ENCODE data around the gene EPHB2. TPM values are rescaled to one million over a fixed set of nuclear protein-coding genes. Genes with fewer than 3 reads are reported as not detected.
"Not testable (repeated sequence)": the region's sequence is repeated elsewhere in the genome, so short reads cannot be mapped to it uniquely, and the experiment has no call there.

Gene EPHB2
- total RNA-seq, 1 experiment from 2014 or later: 39.3 TPM

DNA sequence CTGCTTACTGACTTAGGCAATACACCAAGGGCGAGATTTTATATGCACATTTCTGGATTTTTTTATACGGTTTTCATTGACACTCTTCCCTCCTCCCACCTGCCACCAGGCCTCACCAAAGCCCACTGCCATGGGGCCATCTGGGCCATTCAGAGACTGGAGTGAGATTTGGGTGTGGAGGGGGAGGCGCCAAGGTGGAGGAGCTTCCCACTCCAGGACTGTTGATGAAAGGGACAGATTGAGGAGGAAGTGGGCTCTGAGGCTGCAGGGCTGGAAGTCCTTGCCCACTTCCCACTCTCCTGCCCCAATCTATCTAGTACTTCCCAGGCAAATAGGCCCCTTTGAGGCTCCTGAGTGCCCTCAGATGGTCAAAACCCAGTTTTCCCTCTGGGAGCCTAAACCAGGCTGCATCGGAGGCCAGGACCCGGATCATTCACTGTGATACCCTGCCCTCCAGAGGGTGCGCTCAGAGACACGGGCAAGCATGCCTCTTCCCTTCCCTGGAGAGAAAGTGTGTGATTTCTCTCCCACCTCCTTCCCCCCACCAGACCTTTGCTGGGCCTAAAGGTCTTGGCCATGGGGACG, 204.1 kb downstream of the EPHB2 start:
- DNase-seq (ENCODE audit: low spot score): no peak

DNA sequence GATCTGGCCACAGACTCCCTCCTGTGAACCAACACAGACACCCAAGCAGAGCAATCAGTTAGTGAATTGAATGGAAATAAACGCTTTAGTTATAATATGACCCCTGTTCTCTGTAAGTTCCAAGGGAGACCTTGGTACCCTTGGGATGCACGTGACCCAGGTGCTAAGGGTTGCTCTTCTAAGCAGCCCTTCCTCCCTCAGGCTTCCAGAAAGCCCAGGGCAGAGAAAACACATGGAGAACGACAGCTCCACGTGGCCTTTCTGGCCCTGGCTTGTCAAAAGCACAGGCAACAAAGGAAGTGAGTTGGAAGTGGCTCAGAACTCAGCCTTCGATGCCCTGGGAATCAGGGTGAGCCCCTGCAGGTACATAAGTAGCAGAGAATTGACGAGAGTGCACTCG, 204.6 kb downstream of the EPHB2 start:
- no peak for DNase-seq (ENCODE audit: low spot score)

DNA sequence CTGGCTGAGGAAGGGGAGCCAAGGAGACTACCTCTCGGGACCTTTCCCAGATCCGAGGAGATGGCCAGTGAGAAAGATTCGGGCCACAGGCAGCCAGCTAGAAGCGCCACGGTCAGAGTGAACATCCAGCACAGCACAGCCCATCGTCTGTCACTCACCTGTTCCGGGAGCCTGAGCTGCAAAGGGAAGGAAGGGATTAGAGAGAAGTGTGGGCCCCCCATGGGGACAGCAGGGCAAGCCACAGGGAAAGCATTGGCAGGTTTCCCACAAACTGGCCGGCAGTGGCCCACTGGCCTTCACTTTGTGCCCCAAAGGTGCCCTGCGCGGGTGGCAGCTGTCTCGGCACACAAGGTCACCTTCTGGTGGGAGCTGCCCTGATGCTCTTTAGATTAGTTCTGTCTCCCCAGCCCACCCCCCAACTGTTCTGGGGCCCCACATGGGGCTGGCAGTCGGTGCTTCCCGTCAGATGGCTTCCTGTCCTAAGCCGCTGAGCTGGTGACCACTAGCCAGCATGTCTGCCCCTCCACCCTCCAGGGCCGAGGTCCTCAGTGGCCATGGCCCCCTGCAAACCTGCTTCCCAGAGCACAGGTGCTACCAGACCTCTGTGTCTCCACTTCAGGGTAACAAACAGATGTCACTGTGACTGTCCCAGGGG, 205.3 kb downstream of the EPHB2 start:
- DNase-seq (ENCODE audit: low spot score): peak; percentile 10

DNA sequence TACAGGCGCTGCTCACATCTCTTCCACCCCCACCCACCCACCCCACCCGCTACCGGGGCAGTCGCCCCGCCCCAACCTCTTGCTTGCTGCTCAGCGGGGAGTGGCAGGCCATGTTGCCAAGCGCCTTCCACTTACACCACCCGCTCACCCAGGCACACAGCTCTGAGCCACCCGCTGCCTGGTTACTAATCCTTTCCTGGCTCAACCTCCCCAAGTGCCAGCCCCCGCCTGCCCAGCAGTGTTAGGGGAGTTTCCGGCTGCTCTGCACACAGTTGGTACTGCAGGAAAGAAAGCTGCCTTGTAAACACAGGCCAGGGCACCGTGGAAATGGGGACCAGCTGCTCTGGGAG, 205.8 kb downstream of the EPHB2 start:
- peak; percentile 33 for DNase-seq (ENCODE audit: low spot score)

DNA sequence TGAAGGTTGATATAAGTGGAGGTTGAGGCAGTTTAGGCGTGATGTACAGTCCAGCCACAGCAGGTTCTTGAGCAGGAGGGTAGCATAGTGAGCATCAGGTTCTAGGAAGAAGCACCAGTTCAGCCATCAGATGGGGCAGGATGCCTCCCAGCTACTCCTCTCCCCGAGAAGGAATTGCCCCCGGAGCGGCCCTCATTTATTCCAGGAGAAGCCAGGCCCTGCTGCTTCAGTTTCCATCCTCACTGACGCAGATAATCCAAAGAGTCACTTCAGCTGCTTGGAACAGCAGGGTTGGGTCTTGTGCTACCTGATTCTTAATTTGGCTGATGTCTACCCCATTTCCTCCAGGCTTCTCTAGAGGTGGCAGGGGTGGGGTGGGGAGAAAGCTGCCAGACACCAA, 207.3 kb downstream of the EPHB2 start:
- DNase-seq (ENCODE audit: low spot score): no peak

DNA sequence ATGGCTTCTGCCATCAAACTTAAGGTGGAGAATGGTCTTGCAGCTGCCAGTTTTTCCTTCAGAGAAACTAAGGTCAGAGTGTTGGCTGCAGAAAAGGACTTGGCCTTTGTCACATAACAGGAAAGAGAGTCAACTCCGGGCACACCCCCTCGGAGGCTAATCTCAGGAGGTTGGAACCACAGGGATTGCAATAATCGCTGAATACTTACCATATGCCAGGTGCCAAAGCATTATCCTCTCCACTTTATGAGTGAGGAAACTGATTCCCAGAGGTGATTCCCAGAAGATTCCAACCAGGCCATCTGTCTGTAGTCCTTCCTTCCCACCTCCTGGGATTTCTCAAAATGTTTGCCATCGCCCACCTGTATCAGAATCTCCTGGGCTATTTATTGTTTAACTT, 208.0 kb downstream of the EPHB2 start:
- no peak for DNase-seq (ENCODE audit: low spot score)

DNA sequence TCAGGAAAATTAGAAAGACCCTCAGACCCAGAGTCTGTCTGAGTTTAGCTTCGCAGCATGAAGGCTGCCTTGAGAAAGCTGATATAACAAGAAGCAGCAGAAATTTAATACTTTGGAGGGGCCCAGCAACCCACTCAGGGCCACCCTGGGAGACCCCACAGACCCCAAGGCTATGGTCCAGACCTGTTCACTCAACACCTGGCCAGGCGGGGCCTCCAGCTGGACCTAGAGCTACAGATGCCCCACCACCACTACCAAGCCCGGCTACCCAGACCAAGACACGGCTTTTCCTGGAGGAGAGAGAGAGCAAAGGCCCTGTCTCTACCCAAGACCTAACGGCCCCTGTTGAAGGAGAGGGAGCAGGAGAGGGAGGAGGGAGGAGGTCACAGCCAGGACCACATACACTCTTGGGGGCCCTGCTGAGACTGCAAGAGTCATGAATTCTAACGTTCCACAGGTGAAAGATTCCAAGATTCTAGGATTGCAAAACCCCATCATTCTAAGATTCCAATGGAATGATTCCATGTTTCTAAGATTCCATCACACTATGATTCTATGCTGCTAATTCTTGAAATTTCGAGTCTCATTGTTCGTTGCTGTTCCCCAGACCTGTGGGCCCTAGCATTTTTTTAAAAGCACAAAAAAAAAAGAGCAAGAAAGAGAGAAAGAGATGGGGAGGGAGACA, 208.8 kb downstream of the EPHB2 start:
- no peak for DNase-seq (ENCODE audit: low spot score)

DNA sequence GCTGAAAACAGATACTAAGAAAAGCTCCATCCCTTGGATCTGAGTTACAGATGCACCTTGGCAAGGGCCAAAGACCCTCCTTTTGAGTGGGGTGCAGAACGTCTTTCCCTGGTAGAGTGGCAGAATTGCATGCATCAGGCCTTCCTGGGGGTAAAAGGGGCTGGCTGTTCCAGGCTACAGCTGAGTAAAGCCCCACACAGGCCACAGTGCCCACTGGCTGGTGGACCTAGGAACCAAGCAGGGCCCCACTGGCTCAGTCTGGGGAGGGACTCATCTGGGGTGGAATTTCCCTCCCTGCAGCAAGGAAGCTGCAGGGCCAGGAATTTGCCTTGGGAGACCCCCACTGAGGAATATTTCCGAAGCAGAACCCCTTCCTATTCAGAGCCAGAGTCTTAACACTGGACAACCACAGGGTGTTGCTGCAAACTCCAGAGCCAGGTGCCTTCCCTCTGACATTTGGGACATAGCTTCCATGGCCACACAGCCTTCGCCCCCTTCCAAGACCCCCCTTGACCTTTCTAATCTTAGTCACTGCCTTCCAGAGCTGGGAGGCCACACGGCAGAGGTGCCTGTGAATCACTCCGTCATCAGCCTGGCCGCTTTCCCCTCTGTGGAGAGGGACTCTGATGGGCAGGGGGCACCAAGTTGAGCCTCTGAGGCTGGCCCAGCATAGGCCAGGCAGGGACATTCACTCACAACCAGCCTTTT, 209.5 kb downstream of the EPHB2 start:
- no peak for DNase-seq (ENCODE audit: low spot score)

DNA sequence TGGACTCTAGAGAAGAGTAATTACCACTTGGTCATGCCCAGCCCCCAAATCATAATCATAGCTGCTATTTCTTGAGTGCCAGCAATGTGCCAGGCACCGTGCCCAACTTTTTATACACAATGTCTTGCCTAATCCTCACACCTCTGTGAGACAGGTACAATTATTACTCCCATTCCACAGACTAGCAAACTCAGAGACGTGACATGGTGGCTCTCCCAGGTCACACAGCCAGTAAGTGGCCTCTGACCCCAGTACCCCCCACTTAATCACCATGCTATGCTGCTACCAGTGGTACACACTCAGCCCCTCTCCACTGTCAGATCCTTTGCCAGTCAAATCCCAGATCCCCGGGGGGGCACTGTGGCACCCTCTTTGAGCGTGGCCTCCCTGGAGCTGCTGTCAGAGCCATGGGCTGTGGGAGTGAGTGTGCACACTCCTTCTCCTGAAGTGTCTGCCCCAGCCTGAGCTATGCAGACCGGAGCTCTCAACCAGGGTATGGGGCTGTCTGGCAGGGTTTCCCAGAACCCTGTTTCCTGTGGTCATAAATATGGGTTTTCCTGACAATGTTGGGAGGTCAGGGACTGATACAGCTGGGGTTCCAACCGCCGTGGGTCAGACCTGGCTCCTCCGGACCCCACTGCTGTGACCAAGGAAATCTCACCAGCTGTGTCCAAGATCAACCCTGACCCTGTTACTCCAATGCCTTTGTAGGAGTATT, 210.3 kb downstream of the EPHB2 start:
- no peak for DNase-seq (ENCODE audit: low spot score)

DNA sequence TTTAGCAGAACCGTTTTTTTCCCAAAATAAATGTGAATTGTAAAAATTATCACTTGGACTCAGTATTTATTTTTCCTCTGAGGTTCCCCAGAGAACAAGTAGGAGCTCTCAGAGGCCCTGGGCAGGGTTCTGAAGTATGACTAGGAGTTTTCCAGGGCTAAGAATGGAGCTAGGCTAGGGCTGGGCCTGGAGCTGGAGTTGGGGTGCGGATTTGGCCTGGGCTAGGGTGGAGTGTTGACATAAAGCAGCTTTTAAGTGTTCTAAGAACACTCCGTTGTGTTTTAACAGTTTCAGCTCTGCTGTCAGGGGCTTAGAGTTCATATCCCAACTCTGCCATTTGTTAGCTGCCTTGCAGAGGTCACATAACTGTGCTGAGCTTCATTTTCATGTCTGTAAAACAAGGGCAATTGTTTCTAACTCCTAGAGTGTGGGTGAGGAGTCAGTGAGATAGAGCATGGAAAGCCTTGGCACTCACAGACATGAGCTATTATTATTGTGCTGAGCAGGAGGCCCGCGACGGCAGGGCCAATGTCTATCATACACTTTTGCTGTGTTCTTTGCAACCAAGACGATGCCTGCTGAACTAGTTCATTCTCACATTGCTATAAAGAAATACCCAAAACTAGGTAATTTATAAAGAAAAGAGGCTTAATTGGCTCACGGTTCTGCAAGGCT, 210.9 kb downstream of the EPHB2 start:
- DNase-seq (ENCODE audit: low spot score): no peak

DNA sequence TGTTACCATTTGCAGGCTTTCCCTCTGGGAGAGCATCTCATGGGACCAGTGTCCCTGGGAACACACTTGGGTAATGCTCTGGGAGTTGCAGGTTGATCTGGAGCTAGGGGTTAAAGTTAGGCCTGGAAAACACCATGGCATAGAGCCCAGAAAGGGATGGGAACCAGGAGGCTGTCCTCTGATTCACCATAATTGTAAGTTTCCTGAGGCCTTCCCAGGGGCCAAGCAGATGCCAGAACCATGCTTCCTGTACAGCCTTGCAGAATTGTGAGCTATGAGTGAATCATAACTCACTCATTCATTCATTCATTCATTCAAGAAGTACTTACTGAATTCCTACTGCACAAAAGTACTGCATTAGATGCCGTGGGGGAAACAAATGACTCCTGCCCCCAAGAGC, 212.0 kb downstream of the EPHB2 start:
- DNase-seq (ENCODE audit: low spot score): no peak

DNA sequence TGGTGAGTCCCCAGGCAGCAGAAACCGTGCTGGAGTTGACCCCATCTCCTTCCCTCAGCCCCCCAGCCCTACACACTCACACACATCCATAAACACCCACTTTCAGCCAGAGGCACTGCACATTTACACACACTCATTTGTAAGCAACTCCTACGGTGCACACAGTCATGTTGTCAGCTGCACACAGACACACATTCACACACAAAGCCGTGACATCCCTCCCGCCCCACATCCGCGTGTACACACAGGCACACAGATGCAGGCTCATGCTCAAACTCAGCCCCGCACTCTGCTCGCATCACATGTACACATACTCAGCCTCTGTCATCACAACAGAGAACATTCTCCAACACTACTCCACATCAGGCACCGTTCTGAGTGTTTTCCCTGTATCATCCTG, 214.5 kb downstream of the EPHB2 start:
- no peak for DNase-seq (ENCODE audit: low spot score)

DNA sequence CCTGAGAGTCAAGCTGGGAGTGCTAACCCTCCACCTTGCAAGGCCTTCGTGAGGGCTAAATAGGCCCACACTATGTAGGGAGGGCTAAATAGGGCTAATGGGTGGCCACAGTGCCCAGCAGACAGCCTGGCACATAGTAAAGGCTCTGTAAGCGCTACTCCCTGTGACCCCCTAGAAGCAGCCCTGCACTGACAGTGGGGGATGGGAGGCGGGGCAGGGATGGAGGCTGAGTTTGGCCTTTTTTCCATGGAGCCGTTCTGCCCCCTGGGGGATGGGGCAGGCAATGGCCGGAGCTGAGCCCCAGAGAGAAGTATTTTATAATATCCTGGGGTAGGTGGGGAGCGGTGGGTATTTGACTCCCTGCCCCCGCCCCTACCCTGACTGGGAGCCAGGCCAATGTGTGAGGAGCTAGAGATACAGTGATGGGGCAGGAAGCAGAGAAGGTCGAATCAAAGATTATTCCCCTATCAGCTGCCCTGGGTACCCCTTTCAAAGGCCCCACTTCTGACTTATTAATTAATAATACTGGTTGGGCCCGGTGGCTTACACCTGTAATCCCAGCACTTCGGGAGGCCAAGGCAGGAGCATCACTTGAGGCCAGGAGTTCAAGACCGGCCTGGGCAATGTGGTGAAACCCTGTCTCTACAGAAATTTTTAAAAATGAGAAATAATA, 219.7 kb downstream of the EPHB2 start:
- no peak for DNase-seq (ENCODE audit: low spot score)

DNA sequence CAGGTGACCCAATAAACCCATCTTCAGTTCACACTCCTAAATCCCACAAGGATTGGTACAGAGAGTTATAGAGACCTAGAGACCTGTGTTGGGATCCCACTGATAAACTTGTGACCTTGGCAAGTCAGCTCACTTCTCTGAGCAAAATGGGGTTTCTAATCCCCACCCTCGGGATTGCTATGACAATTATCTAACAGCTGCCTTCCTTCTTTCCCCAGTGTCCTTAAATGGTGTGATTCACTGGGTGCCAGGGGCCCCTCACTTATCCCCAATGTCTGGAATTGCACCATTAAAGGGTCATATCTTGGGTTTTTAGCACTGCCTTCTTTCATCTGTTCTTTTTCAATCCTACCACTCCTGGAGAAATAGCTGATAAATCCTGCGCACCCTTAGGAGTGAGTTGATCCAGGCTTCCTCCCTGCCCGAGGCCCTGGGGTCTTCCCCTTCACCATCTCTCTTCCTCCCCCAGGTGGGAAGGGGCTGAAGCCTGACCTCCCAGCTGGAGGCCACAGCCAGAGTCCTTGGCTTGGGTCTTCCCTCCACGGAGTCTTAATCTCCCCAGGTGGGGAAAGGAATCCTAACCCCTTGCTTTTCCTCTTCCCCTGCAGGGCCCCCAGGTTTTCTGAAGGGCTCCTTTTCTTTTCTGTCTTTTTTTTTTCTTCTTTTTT, 222.3 kb downstream of the EPHB2 start:
- no peak for DNase-seq (ENCODE audit: low spot score)

DNA sequence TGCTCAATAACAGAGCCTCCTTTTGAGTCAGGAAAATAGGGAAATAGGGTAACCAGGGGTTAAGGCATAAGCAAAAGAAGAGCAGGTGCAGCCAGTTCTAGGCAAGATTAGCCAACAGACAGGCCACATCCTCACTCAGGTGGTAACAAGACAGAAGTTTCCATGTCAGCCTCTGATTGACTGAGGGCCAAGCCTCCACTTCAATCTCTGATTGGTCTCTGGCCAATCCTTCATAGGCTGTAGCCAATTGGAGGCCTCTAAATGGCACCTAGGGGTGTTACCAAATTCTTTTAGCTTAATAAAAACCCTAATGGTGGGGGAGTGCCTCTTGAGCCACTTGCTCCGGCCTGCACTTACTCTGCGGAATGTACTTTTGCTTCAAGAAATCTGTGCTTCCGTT, 224.8 kb downstream of the EPHB2 start:
- no peak for DNase-seq (ENCODE audit: low spot score)

DNA sequence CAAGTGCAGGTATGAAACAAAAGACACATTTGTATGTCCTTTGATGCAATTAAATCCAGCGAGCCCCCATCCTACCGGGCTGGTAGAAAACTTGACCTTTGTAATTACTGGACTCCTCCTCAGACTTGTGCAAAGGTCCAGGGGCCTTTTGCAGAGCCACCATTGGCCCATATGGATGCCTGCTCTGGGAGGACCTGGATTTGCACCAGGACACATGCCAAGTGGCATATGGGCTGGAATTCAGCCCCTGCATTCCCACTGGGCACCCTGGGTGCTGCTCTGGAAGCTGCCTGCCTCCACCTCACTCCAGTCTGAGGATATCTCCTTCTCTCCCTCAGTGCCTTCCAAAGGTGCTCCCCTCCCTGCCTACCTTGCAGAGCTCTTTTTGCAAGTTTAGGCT, 226.0 kb downstream of the EPHB2 start:
- DNase-seq (ENCODE audit: low spot score): no peak

DNA sequence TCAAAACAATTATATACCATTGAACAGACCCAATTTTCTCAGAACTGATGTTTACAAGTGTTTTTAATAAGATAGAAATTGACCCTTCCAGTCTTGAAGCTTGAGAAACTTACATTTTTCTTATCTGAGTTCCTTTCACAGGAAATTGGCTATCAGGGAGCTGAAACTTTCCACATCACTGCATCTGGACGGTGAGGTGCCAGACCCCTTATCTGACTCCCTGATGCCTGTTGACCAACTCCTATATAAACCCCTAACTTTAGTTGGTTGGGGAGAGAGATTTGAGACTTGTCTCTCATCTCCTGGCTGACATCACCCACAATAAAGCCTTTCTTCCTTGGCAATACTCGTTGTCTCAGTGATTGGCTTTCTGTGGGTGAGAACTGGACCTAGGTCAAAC, 230.6 kb downstream of the EPHB2 start:
- DNase-seq (ENCODE audit: low spot score): no peak

DNA sequence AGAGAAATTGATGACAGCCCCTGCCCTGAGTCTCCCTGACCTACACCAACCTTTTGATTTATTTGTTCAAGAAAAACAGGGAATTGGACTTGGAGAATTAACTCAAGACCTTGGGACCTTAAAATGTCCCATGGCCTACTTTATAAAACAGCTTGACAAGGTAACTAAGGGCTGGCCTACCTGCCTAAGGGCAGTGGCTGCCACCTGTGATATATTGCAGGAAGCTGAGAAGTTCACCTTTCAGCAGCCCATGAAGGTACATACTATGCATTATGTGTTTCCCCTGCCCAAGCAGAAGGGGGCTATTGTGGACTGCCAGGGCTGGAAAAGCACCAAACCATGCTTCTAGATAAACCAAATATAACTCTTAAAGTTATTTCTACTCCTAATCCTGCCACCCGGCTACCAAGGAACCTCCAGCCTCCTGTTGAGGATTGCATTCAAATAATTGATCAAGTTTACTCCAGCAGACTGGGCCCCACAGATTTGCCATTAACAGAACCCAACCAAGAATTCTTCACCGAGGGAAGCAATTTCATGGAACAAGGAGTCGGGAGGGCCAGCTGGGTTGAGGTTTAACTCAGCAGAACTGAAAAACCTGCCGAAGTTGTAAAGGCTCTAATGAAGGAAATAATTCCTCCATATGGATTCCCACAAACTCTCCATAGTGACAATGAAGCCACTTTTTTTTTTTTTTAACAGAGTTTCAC, 233.9 kb downstream of the EPHB2 start:
- no peak for DNase-seq (ENCODE audit: low spot score)

DNA sequence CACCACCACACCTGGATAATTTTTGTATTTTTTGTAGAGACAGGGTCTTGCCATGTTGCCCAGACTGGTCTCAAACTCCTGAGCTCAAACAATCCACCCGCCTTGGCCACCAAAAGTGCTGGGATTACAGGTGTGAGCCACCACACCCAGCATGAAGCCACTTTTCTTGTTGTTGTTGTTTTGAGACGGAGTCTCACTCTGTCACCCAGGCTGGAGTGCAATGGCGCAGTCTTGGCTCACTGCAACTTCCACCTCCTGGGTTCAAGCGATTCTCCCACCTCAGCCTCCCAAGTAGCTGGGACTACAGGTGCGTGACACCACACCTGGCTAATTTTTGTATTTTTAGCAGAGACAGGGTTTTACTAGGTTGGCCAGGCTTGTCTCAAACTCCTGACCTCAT, 234.5 kb downstream of the EPHB2 start:
- not testable (repeated sequence) for DNase-seq (ENCODE audit: low spot score)

DNA sequence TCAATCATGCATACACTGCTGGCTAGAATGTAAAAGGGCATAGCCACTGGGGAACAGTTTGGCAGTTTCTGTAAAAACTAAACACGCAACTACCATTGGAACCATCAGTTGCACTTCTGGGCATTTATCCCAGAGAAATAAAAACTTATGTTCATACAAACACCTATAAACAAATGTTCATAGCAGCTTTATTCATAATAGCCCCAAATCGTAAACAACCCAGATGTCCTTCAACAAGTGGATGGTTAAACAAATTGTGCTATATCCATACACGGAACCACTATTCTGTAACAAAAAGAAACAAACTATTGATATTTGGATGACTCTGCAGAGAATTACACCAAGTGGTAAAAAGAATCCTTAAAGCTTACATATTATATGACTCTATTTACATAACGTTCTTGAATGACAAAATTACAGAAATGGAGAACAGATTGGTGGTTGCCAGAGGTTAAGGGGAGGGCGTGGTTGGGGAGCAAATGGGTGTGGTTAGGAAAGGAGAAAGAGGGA, 239.2 kb downstream of the EPHB2 start:
- DNase-seq (ENCODE audit: low spot score): no peak

Data from A172 (cell line).